A549 (cell line): ENCODE measurements around the gene IL3RA. TPM values are rescaled to one million over a fixed set of nuclear protein-coding genes. Genes with fewer than 3 reads are reported as not detected.

Source experiments
- ATAC-seq, 2 experiments: fragments of 200-7000 bp in 1 of 2; fragments of >200 bp in 1 of 2; cut with Nextera tagmentation in 1 of 2; cut with Tn5 transposase in 1 of 2; 3 replicates each; pipeline versions ENCODE4 v1.8.0 to v1.9.1; 2018 to 2020; ENCODE audit warnings: mild to moderate bottlenecking in 1 of 2, moderate library complexity in 1 of 2
- CTCF ChIA-PET: fragments of 300-600 bp; sonication (Branson Sonifier 250); formaldehyde crosslinking; extraction: SDS; loops from one replicate; lab custom pipeline; 2021; ENCODE audit warnings: antibody characterized with exemption, inconsistent platforms; lab: Yijun Ruan, JAX
- POLR2A ChIA-PET: fragments of 350-600 bp; formaldehyde crosslinking; extraction: SDS; loops from one replicate; lab custom pipeline; 2021; ENCODE audit warnings: antibody characterized with exemption, inconsistent platforms; lab: Yijun Ruan, JAX
- DNase-seq, 2 experiments: peaks; one replicate each; pipeline versions ENCODE4 v3.0.0 to v3.0.0-alpha.2; 2011 to 2016; ENCODE audit warnings: low read depth in 1 of 2, low spot score in 1 of 2
- FAIRE-seq: peaks from 2 replicates; lab custom pipeline; 2011; peaks lifted over from hg19 to GRCh38; lab: Jason Lieb, UNC
- H3K27ac ChIP-seq, 2 experiments: fragments of >200 bp; sonication (Bioruptor Twin); formaldehyde crosslinking; 3 replicates each; pipeline ENCODE4 v1.5.1; 2016 to 2017
- H3K4me1 ChIP-seq: fragments of >200 bp; sonication (Bioruptor Twin); formaldehyde crosslinking; 3 replicates; pipeline ENCODE4 v1.6.1; 2016
- H3K4me2 ChIP-seq: fragments of >200 bp; sonication (Bioruptor Twin); formaldehyde crosslinking; 3 replicates; pipeline ENCODE4 v1.6.1; 2016
- H3K4me3 ChIP-seq: fragments of >200 bp; sonication (Bioruptor Twin); formaldehyde crosslinking; 3 replicates; pipeline ENCODE4 v1.5.1; 2016
- H3K9me3 ChIP-seq: fragments of >200 bp; sonication (Bioruptor Twin); formaldehyde crosslinking; 3 replicates; pipeline ENCODE4 v1.6.1; 2016
- ATOH8 ChIP-seq: fragments of 250-450 bp; sonication (Bioruptor Pico); IDR thresholded peaks from 2 replicates; pipeline ENCODE4 v1.5.0; 2020; ENCODE audit warnings: low read depth, mild to moderate bottlenecking, moderate library complexity
- BCL3 ChIP-seq: fragments of >200 bp; sonication (Bioruptor Twin); formaldehyde crosslinking; IDR thresholded peaks from 3 replicates; pipeline ENCODE4 v1.6.1; 2016
- BHLHE40 ChIP-seq: IDR thresholded peaks from 2 replicates; pipeline ENCODE4 v1.6.1; 2012; ENCODE audit warnings: low read depth, low read length, inconsistent platforms
- CBX2 ChIP-seq: fragments of 200-600 bp; sonication (generic); IDR thresholded peaks from 2 replicates; pipeline ENCODE4 v1.6.1; 2016; ENCODE audit warnings: low read depth, mild to moderate bottlenecking, borderline replicate concordance
- CBX8 ChIP-seq: fragments of 200-600 bp; sonication (generic); IDR thresholded peaks from 2 replicates; pipeline ENCODE4 v1.6.1; 2016
- CHD4 ChIP-seq: fragments of 200-600 bp; sonication (generic); IDR thresholded peaks from 2 replicates; pipeline ENCODE4 v1.6.1; 2016; ENCODE audit warnings: antibody characterized with exemption, mild to moderate bottlenecking, borderline replicate concordance
- EHF ChIP-seq: fragments of 250-450 bp; sonication (Bioruptor Pico); IDR thresholded peaks from 2 replicates; pipeline ENCODE4 v1.5.0; 2020; ENCODE audit warnings: mild to moderate bottlenecking
- EHMT2 ChIP-seq: fragments of 200-600 bp; sonication (generic); IDR thresholded peaks from 2 replicates; pipeline ENCODE4 v1.6.1; 2016; ENCODE audit warnings: antibody characterized with exemption, low read depth, mild to moderate bottlenecking, moderate library complexity
- ELK1 ChIP-seq: fragments of 150-350 bp; IDR thresholded peaks from 2 replicates; pipeline ENCODE4 v1.6.1; 2014; ENCODE audit warnings: low read depth, mild to moderate bottlenecking, low read length
- ESRRA ChIP-seq: fragments of 150-350 bp; IDR thresholded peaks from 2 replicates; pipeline ENCODE4 v1.6.1; 2014; ENCODE audit warnings: mild to moderate bottlenecking, low read length, borderline replicate concordance
- FOXS1 ChIP-seq: fragments of 250-450 bp; sonication (Bioruptor Pico); IDR thresholded peaks from 2 replicates; pipeline ENCODE4 v1.5.0; 2020; ENCODE audit warnings: mild to moderate bottlenecking, moderate library complexity
- GATA3 ChIP-seq: IDR thresholded peaks from 2 replicates; pipeline ENCODE4 v1.6.1; 2012; ENCODE audit warnings: borderline replicate concordance
- HOXA7 ChIP-seq: fragments of 250-450 bp; sonication (Bioruptor Pico); IDR thresholded peaks from 2 replicates; pipeline ENCODE4 v1.5.0; 2020; ENCODE audit warnings: mild to moderate bottlenecking, moderate library complexity
- HOXB5 ChIP-seq: fragments of 250-450 bp; sonication (Bioruptor Pico); IDR thresholded peaks from 2 replicates; pipeline ENCODE4 v1.5.0; 2020; ENCODE audit warnings: mild to moderate bottlenecking, moderate library complexity
- KDM5A ChIP-seq: fragments of 200-600 bp; sonication (generic); IDR thresholded peaks from 2 replicates; pipeline ENCODE4 v1.6.1; 2016; ENCODE audit warnings: antibody characterized with exemption, mild to moderate bottlenecking
- MAFK ChIP-seq: fragments of 450-650 bp; IDR thresholded peaks from 2 replicates; pipeline ENCODE4 v1.6.1; 2014; ENCODE audit not compliant: partially characterized antibody
- MAX ChIP-seq: IDR thresholded peaks from 2 replicates; pipeline ENCODE4 v1.6.1; 2012
- MAZ ChIP-seq: fragments of 150-350 bp; IDR thresholded peaks from 2 replicates; pipeline ENCODE4 v1.6.1; 2014; ENCODE audit warnings: antibody characterized with exemption, low read depth, low read length, borderline replicate concordance
- NPAS2 ChIP-seq: fragments of 250-450 bp; sonication (Bioruptor Pico); IDR thresholded peaks from 2 replicates; pipeline ENCODE4 v1.8.0; 2022; ENCODE audit warnings: mild to moderate bottlenecking, moderate library complexity, borderline replicate concordance
- PBX3 ChIP-seq: IDR thresholded peaks from 2 replicates; pipeline ENCODE4 v1.6.1; 2012
- PHF8 ChIP-seq: fragments of 200-600 bp; sonication (generic); IDR thresholded peaks from 2 replicates; pipeline ENCODE4 v1.6.1; 2016; ENCODE audit warnings: low read depth, mild to moderate bottlenecking, antibody characterized with exemption, moderate library complexity, borderline replicate concordance
- RARB ChIP-seq: fragments of 250-450 bp; sonication (Bioruptor Pico); IDR thresholded peaks from 2 replicates; pipeline ENCODE4 v1.8.0; 2021; ENCODE audit warnings: mild to moderate bottlenecking, moderate library complexity
- SMC3 ChIP-seq: fragments of >200 bp; sonication (Bioruptor Twin); formaldehyde crosslinking; IDR thresholded peaks from 3 replicates; pipeline ENCODE4 v1.6.1; 2018; ENCODE audit warnings: inconsistent platforms
- ZFP36 ChIP-seq: fragments of 450-650 bp; IDR thresholded peaks from 2 replicates; pipeline ENCODE4 v1.6.1; 2014; ENCODE audit warnings: borderline replicate concordance; ENCODE audit not compliant: partially characterized antibody
- ZNF302 ChIP-seq: fragments of 250-450 bp; sonication (Bioruptor Pico); IDR thresholded peaks from 2 replicates; pipeline ENCODE4 v1.9.0; 2021; ENCODE audit warnings: inconsistent platforms, mild to moderate bottlenecking, moderate library complexity
- WGBS: methylation state at CpG from one replicate; pipeline ENCODE4 v1.1.6; 2017; ENCODE audit errors: missing lambda C conversion rate; 5-methylcytosine and 5-hydroxymethylcytosine counted together
- polyA plus RNA-seq, 4 experiments: library from polyadenylated mRNA; depleted of rRNA in 3 of 4; stranded (reverse); fragments of >200 nt; fragmentation: RNase III in 1 of 4; extraction: RNeasy Plus Mini Kit Qiagen cat#74134 plus additional on column Dnase treatment in 1 of 4; gene quantifications; 2 replicates in 3 of 4; 3 replicates in 1 of 4; pipeline ENCODE4 v1.2.3, GENCODE V29; 2011 to 2017

Gene IL3RA
- polyA plus RNA-seq, 2 of the 4 experiments (the other 2 are of a cell fraction), result 0.31 TPM; not detected in 1

GRCh38 chrX:1400742-1401471, 64.3 kb downstream of the IL3RA start:
- Histone ChIP-seq H3K9me3 (no peaks in the 10 kb centered on the region), H3K4me2 (no peak overlapping the region), H3K27ac (no peak overlapping the region), H3K4me3 (no peak overlapping the region), H3K4me1 (no peaks in the 10 kb centered on the region)
- CTCF ChIA-PET, result no interaction called here
- peak; percentile 25 to 32; a peak in 3 of 6 replicates for ATAC-seq
- no peak for DNase-seq
- no peak for FAIRE-seq
- 90% methylated on average over 23 of the region's 27 CpGs for WGBS
- TF ChIP-seq GATA3 (no peak), ESRRA (no peak), RARB (no peak), EHF (CRISPR knock-in tag) (no peak), BHLHE40 (no peak), NPAS2 (CRISPR knock-in tag) (no peak), PHF8 (no peak), ZNF302 (CRISPR knock-in tag) (no peak), BCL3 (no peak), KDM5A (no peak), ATOH8 (no peak), PBX3 (no peak)
- POLR2A ChIA-PET, result no interaction called here

- no peak for FAIRE-seq
- Histone ChIP-seq H3K9me3 (no peaks in the 10 kb centered on the region), H3K4me1 (no peaks in the 10 kb centered on the region), H3K4me2 (no peak overlapping the region), H3K27ac (no peak overlapping the region), H3K4me3 (no peak overlapping the region)
- DNase-seq, result no peak
- POLR2A ChIA-PET, result no interaction called here
- TF ChIP-seq MAFK, result no peak
- no peak for TF ChIP-seq FOXS1 (CRISPR knock-in tag)
- TF ChIP-seq SMC3, result no peak
- TF ChIP-seq EHMT2, result no peak
- TF ChIP-seq MAZ, result no peak
- TF ChIP-seq CBX2, result no peak
- TF ChIP-seq ZFP36, result no peak
- no peak for TF ChIP-seq MAX
- no peak for TF ChIP-seq ZNF302 (CRISPR knock-in tag)
- TF ChIP-seq ELK1, result no peak
- TF ChIP-seq HOXB5 (CRISPR knock-in tag), result no peak
- TF ChIP-seq BCL3, result no peak
- TF ChIP-seq PHF8, result no peak
- TF ChIP-seq KDM5A, result no peak
- no peak for TF ChIP-seq CHD4
- TF ChIP-seq CBX8, result no peak
- TF ChIP-seq HOXA7, result no peak
- ATAC-seq, result peak in 1 of 2 experiments; percentile 28; a peak in 3 of 6 replicates
- CTCF ChIA-PET, result no interaction called here
- WGBS, result 94% methylated on average over 24 of the region's 30 CpGs
Measured at GRCh38 chrX:1401611-1402430, 65.2 kb downstream of the IL3RA start.
